Progenitor cell of endocrine pancreas (in vitro differentiated cells): ENCODE results near the gene EFTUD2. TPM values are rescaled to one million over a fixed set of nuclear protein-coding genes. Genes with fewer than 3 reads are reported as not detected.
"Not testable (repeated sequence)": the region's sequence is repeated elsewhere in the genome, so short reads cannot be mapped to it uniquely, and the experiment has no call there.

Experiments used
- DNase-seq: peaks from one replicate; pipeline ENCODE4 v3.0.0; 2021; ENCODE audit warnings: low spot score; ENCODE audit not compliant: unreplicated experiment
- H3K27ac Mint-ChIP-seq: 2 replicates; pipeline ENCODE4 v1.8.0; 2021; ENCODE audit warnings: mild to moderate bottlenecking, moderate library complexity, mixed read lengths
- H3K27me3 Mint-ChIP-seq: 2 replicates; pipeline ENCODE4 v1.8.0; 2021; ENCODE audit warnings: mixed read lengths
- H3K36me3 Mint-ChIP-seq: 2 replicates; pipeline ENCODE4 v1.8.0; 2022; ENCODE audit warnings: mixed read lengths; ENCODE audit not compliant: insufficient read depth
- H3K4me1 Mint-ChIP-seq: 2 replicates; pipeline ENCODE4 v1.8.0; 2021; ENCODE audit warnings: low read depth, mixed read lengths
- H3K4me3 Mint-ChIP-seq: 2 replicates; pipeline ENCODE4 v1.8.0; 2021; ENCODE audit warnings: low read depth, mild to moderate bottlenecking, moderate library complexity, mixed read lengths
- H3K9me3 Mint-ChIP-seq: 2 replicates; pipeline ENCODE4 v1.8.0; 2021; ENCODE audit warnings: low read depth, mixed read lengths
- CTCF ChIP-seq: fragments of 200-600 bp; sonication (generic); IDR thresholded peaks from one replicate; pipeline ENCODE4 v1.5.0; 2021; ENCODE audit warnings: antibody characterized with exemption, mild to moderate bottlenecking; ENCODE audit not compliant: unreplicated experiment
- total RNA-seq: library from RNA; stranded (reverse); gene quantifications from 2 replicates; pipeline ENCODE4 v1.2.1, GENCODE V29; 2021

EFTUD2 gene
- total RNA-seq, 1 donor from 2014 or later, result 127 TPM

GRCh38 chr17:44812263-44812662, 87.0 kb downstream of the EFTUD2 start:
- peaks cover 2% of the 10 kb centered on the region for H3K4me1 Mint-ChIP-seq
- H3K4me3 Mint-ChIP-seq, result no peak overlapping the region
- H3K9me3 Mint-ChIP-seq, result no peaks in the 10 kb centered on the region
- H3K27me3 Mint-ChIP-seq, result no peaks in the 10 kb centered on the region
- H3K36me3 Mint-ChIP-seq, result peaks cover 4% of the 10 kb centered on the region
- DNase-seq, result no peak
- H3K27ac Mint-ChIP-seq, result no peak overlapping the region
- no peak for TF ChIP-seq CTCF

- H3K4me3 Mint-ChIP-seq, H3K9me3 Mint-ChIP-seq, DNase-seq, H3K27me3 Mint-ChIP-seq, H3K27ac Mint-ChIP-seq: not testable (repeated sequence)
- peaks cover 16% of the 10 kb centered on the region for H3K4me1 Mint-ChIP-seq
- H3K36me3 Mint-ChIP-seq, result peaks cover 15% of the 10 kb centered on the region
Measured at GRCh38 chr17:44808656-44809388, 90.4 kb downstream of the EFTUD2 start.

GRCh38 chr17:44808156-44808555, 91.1 kb downstream of the EFTUD2 start:
- DNase-seq, result no peak
- Mint-ChIP-seq H3K9me3 (no peaks in the 10 kb centered on the region), H3K4me1 (peaks cover 18% of the 10 kb centered on the region), H3K4me3 (no peak overlapping the region), H3K27ac (no peak overlapping the region), H3K36me3 (peaks cover 15% of the 10 kb centered on the region), H3K27me3 (no peaks in the 10 kb centered on the region)
- TF ChIP-seq CTCF, result no peak

- H3K9me3 Mint-ChIP-seq, result no peaks in the 10 kb centered on the region
- DNase-seq, result no peak
- H3K4me3 Mint-ChIP-seq, result no peak overlapping the region
- H3K36me3 Mint-ChIP-seq, result peaks cover 15% of the 10 kb centered on the region
- TF ChIP-seq CTCF, result no peak
- H3K27ac Mint-ChIP-seq, result no peak overlapping the region
- H3K27me3 Mint-ChIP-seq, result no peaks in the 10 kb centered on the region
- peaks cover 19% of the 10 kb centered on the region for H3K4me1 Mint-ChIP-seq
Measured at GRCh38 chr17:44807817-44808155, 91.5 kb downstream of the EFTUD2 start.

- peaks cover 20% of the 10 kb centered on the region for H3K4me1 Mint-ChIP-seq
- H3K4me3 Mint-ChIP-seq, result no peak overlapping the region
- H3K9me3 Mint-ChIP-seq, result no peaks in the 10 kb centered on the region
- no peak for TF ChIP-seq CTCF
- H3K27me3 Mint-ChIP-seq, result no peaks in the 10 kb centered on the region
- H3K27ac Mint-ChIP-seq, result no peak overlapping the region
- H3K36me3 Mint-ChIP-seq, result peaks cover 15% of the 10 kb centered on the region
- no peak for DNase-seq
Measured at GRCh38 chr17:44807093-44807816, 92.0 kb downstream of the EFTUD2 start.
